AG10803 (cell line): ENCODE results near the gene VTN.

ENCODE experiments used
- DNase-seq: peaks from one replicate; pipeline ENCODE4 v3.0.0; 2010; ENCODE audit warnings: low read depth
- H3K4me3 ChIP-seq: 2 replicates; pipeline ENCODE4 v1.5.1; 2011; ENCODE audit warnings: mild to moderate bottlenecking, low read length, control low read depth
- TF ChIP-seq, protein P1 (sequence below): conservative IDR thresholded peaks from 2 replicates; pipeline ENCODE4 v1.5.1; 2011; ENCODE audit warnings: mild to moderate bottlenecking, low read length, control low read depth, inconsistent platforms

Gene VTN

GRCh38 chr17:28407130-28407973, 37.2 kb upstream of the VTN start:
- no peak for DNase-seq
- H3K4me3 ChIP-seq, result no peak overlapping the region
- TF ChIP-seq, protein P1, sequence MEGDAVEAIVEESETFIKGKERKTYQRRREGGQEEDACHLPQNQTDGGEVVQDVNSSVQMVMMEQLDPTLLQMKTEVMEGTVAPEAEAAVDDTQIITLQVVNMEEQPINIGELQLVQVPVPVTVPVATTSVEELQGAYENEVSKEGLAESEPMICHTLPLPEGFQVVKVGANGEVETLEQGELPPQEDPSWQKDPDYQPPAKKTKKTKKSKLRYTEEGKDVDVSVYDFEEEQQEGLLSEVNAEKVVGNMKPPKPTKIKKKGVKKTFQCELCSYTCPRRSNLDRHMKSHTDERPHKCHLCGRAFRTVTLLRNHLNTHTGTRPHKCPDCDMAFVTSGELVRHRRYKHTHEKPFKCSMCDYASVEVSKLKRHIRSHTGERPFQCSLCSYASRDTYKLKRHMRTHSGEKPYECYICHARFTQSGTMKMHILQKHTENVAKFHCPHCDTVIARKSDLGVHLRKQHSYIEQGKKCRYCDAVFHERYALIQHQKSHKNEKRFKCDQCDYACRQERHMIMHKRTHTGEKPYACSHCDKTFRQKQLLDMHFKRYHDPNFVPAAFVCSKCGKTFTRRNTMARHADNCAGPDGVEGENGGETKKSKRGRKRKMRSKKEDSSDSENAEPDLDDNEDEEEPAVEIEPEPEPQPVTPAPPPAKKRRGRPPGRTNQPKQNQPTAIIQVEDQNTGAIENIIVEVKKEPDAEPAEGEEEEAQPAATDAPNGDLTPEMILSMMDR, result no peak

- H3K4me3 ChIP-seq, result peak overlapping the region; percentile 68
- TF ChIP-seq, protein P1, result no peak
- no peak for DNase-seq
These were observed 36.3 kb upstream of the VTN start for GRCh38 chr17:28406473-28406814.

GRCh38 chr17:28405632-28406472, 35.7 kb upstream of the VTN start, which contains the start of gene SLC46A1:
SLC46A1 (minus strand) TSS chr17:28406212; CDS start chr17:28406114, 98 bp downstream.
- DNase-seq, result peak; percentile 26
- H3K4me3 ChIP-seq, result peak within 1 kb of the TSS; percentile 68
- TF ChIP-seq, protein P1, result no peak

- peak overlapping the region; percentile 68 for H3K4me3 ChIP-seq
- TF ChIP-seq, protein P1, result no peak
These were observed 34.9 kb upstream of the VTN start for GRCh38 chr17:28404812-28405570.

DNA sequence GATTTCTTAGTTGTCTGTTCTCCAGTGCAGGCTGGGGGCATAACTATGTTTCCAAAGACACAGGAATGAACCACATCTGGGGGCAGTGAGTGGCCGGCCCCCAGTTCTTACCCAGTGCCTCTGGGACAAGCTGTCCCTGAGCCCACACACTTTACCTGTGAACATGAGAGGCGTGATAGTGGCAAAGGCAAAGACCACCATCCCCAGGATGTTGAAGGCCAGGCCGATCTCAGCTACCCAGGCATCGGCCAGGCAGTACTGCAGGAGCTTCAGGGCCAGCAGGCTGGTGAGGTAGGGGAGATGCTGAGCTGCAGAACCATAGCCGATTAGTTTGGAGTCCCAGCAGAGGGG, 34.3 kb upstream of the VTN start:
- no peak for DNase-seq
- TF ChIP-seq, protein P1, result no peak
- H3K4me3 ChIP-seq, result no peak overlapping the region; the same call in 1 of the 2 replicates

More at GRCh38 chr17:28404812-28405570, 34.9 kb upstream of the VTN start:
- DNase-seq, result no peak

DNA sequence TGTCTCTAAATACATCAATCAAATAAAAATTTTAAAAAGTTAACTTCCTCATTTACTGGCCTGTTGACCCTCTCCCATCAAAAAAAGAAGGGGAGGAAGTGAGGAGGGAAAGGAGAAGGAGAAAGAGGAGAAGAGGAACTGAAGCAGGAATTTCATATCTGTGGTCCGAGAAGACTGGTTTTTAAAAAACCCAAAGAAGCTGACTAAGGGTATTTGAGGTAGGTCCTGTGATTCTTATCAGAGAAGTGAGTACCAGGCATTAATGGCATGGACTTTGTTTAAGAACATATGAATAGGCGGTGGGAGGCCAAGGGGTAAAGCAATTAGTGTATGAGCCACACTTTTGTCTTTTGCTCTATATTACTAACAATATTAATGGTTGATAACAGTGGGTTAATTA, 33.9 kb upstream of the VTN start:
- TF ChIP-seq, protein P1, result no peak
- DNase-seq, result no peak
- H3K4me3 ChIP-seq, result no peak overlapping the region
